Measurements from ENCODE around the gene LGALS9. TPM values are rescaled to one million over a fixed set of nuclear protein-coding genes. Genes with fewer than 3 reads are reported as not detected.
"Not testable (repeated sequence)": the region's sequence is repeated elsewhere in the genome, so short reads cannot be mapped to it uniquely, and the experiment has no call there.

The LGALS9 gene
- total and polyA plus RNA-seq, 2 experiments from 2014 or later = 3.2 to 4.1 TPM

- no peak for DNase-seq
- Histone ChIP-seq H4K20me1 (ENCODE audit: insufficient read depth) (no peaks in the 10 kb centered on the region), H3K36me3 (ENCODE audit: low read depth) (no peaks in the 10 kb centered on the region), H3K4me2 (ENCODE audit: unreplicated experiment) (no peak overlapping the region), H3K27ac (no peak overlapping the region), H3K9ac (no peak overlapping the region), H3K79me2 (ENCODE audit: insufficient read depth) (no peaks in the 10 kb centered on the region), H3F3A (ENCODE audit: insufficient read depth) (no peaks in the 10 kb centered on the region), H3K4me1 (ENCODE audit: insufficient read depth) (no peaks in the 10 kb centered on the region), H3K9me2 (ENCODE audit: insufficient read depth) (no peaks in the 10 kb centered on the region), H3K27me3 (replicated peaks; ENCODE audit: insufficient read depth) (no peaks in the 10 kb centered on the region), H3K4me3 (no peak overlapping the region), H2AFZ (no peak overlapping the region), H3K9me3 (ENCODE audit: low read depth) (no peaks in the 10 kb centered on the region)
- in situ Hi-C loops (cut with MboI) = loop anchor here (10.0 kb wide), 1 partner anchor 64 kb away; no protein-coding TSS in a partner anchor
- TF ChIP-seq EZH2phosphoT487 (IDR thresholded peaks at IDR 0.05; ENCODE audit: insufficient read depth, low read depth) (no peak), EZH2 (IDR thresholded peaks at IDR 0.05; ENCODE audit: insufficient read depth, poor library complexity, severe bottlenecking) (no peak)
- WGBS, 2 experiments (ENCODE audit: low coverage in 1 of 2, low lambda C conversion rate in 2 of 2, missing lambda C conversion rate in 2 of 2) = 60 to 64% methylated on average over 11 to 12 of the region's 12 CpGs
Measured at GRCh38 chr17:27670791-27671590, 40.0 kb downstream of the LGALS9 start.

- in situ Hi-C loops (cut with MboI) = loop anchor here (10.0 kb wide), 1 partner anchor 63 kb away; no protein-coding TSS in a partner anchor
- TF ChIP-seq EZH2phosphoT487 (IDR thresholded peaks at IDR 0.05; ENCODE audit: insufficient read depth, low read depth) = no peak
- no peak for TF ChIP-seq EZH2 (IDR thresholded peaks at IDR 0.05; ENCODE audit: insufficient read depth, poor library complexity, severe bottlenecking)
- no peak overlapping the region for H2AFZ ChIP-seq
Measured at GRCh38 chr17:27671591-27671910, 40.6 kb downstream of the LGALS9 start.

GRCh38 chr17:27671977-27672480, 41.0 kb downstream of the LGALS9 start:
- H3K27ac ChIP-seq; H3F3A ChIP-seq (ENCODE audit: insufficient read depth); H3K9me2 ChIP-seq (ENCODE audit: insufficient read depth); H3K36me3 ChIP-seq (ENCODE audit: low read depth); H3K27me3 ChIP-seq (replicated peaks; ENCODE audit: insufficient read depth); H2AFZ ChIP-seq; DNase-seq; H4K20me1 ChIP-seq (ENCODE audit: insufficient read depth); H3K4me3 ChIP-seq; H3K79me2 ChIP-seq (ENCODE audit: insufficient read depth); H3K4me1 ChIP-seq (ENCODE audit: insufficient read depth); H3K9ac ChIP-seq; H3K4me2 ChIP-seq (ENCODE audit: unreplicated experiment); H3K9me3 ChIP-seq (ENCODE audit: low read depth): not testable (repeated sequence)
- in situ Hi-C loops (cut with MboI) = loop anchor here (10.0 kb wide), 1 partner anchor 63 kb away; no protein-coding TSS in a partner anchor
- WGBS, 2 experiments (ENCODE audit: low coverage in 1 of 2, low lambda C conversion rate in 2 of 2, missing lambda C conversion rate in 2 of 2) = 13 to 27% methylated on average over 6 of the region's 6 CpGs

More at GRCh38 chr17:27671591-27671910, 40.6 kb downstream of the LGALS9 start:
- H3F3A ChIP-seq (ENCODE audit: insufficient read depth) = no peaks in the 10 kb centered on the region
- H3K79me2 ChIP-seq (ENCODE audit: insufficient read depth) = no peaks in the 10 kb centered on the region
- H3K4me2 ChIP-seq (ENCODE audit: unreplicated experiment) = no peak overlapping the region
- H3K27ac ChIP-seq = no peak overlapping the region
- no peaks in the 10 kb centered on the region for H3K4me1 ChIP-seq (ENCODE audit: insufficient read depth)
- H3K27me3 ChIP-seq (replicated peaks; ENCODE audit: insufficient read depth) = no peaks in the 10 kb centered on the region
- H3K9ac ChIP-seq = no peak overlapping the region
- H3K36me3 ChIP-seq (ENCODE audit: low read depth) = no peaks in the 10 kb centered on the region
- WGBS, 2 experiments (ENCODE audit: low coverage in 1 of 2, low lambda C conversion rate in 2 of 2, missing lambda C conversion rate in 2 of 2) = 56 to 68% methylated on average over 2 of the region's 2 CpGs
- DNase-seq = no peak
- no peaks in the 10 kb centered on the region for H3K9me3 ChIP-seq (ENCODE audit: low read depth)
- no peak overlapping the region for H3K4me3 ChIP-seq
- no peaks in the 10 kb centered on the region for H3K9me2 ChIP-seq (ENCODE audit: insufficient read depth)
- H4K20me1 ChIP-seq (ENCODE audit: insufficient read depth) = no peaks in the 10 kb centered on the region

- 30 to 43% methylated on average over 6 of the region's 6 CpGs for WGBS, 2 experiments (ENCODE audit: low coverage in 1 of 2, low lambda C conversion rate in 2 of 2, missing lambda C conversion rate in 2 of 2)
- H3K4me1 ChIP-seq (ENCODE audit: insufficient read depth) = no peaks in the 10 kb centered on the region
- H3K36me3 ChIP-seq (ENCODE audit: low read depth) = no peaks in the 10 kb centered on the region
- no peaks in the 10 kb centered on the region for H3K79me2 ChIP-seq (ENCODE audit: insufficient read depth)
- no peak overlapping the region for H2AFZ ChIP-seq
- in situ Hi-C loops (cut with MboI) = loop anchor here (10.0 kb wide), 1 partner anchor 60 kb away; no protein-coding TSS in a partner anchor
- TF ChIP-seq EZH2phosphoT487 (IDR thresholded peaks at IDR 0.05; ENCODE audit: insufficient read depth, low read depth) (no peak), EZH2 (IDR thresholded peaks at IDR 0.05; ENCODE audit: insufficient read depth, poor library complexity, severe bottlenecking) (no peak)
- no peak overlapping the region for H3K4me2 ChIP-seq (ENCODE audit: unreplicated experiment)
- no peaks in the 10 kb centered on the region for H3F3A ChIP-seq (ENCODE audit: insufficient read depth)
- H3K9me2 ChIP-seq (ENCODE audit: insufficient read depth) = no peaks in the 10 kb centered on the region
- peaks cover under 1% of the 10 kb centered on the region; the same call in 1 of the 2 replicates for H3K27me3 ChIP-seq (replicated peaks; ENCODE audit: insufficient read depth)
- H3K27ac ChIP-seq = no peak overlapping the region
- H3K4me3 ChIP-seq = no peak overlapping the region
- H3K9ac ChIP-seq = no peak overlapping the region
- no peak for DNase-seq
- no peaks in the 10 kb centered on the region for H4K20me1 ChIP-seq (ENCODE audit: insufficient read depth)
- no peaks in the 10 kb centered on the region for H3K9me3 ChIP-seq (ENCODE audit: low read depth)
Measured at GRCh38 chr17:27674335-27674734, 43.3 kb downstream of the LGALS9 start.
